GM19043 (cell line): ENCODE measurements around the gene MIA2.

Source experiments
- ATAC-seq: cut with Tn5 transposase; IDR thresholded peaks from one replicate; pipeline ENCODE4 v1.9.1; 2021; ENCODE audit warnings: low read depth; ENCODE audit not compliant: unreplicated experiment

MIA2 gene

GRCh38 chr14:39376667-39377403, 143.1 kb downstream of the MIA2 start:
- no peak for ATAC-seq

- ATAC-seq, result no peak
Observed at GRCh38 chr14:39381366-39381765, 147.7 kb downstream of the MIA2 start.

- no peak for ATAC-seq
Observed at GRCh38 chr14:39382463-39382862, 148.7 kb downstream of the MIA2 start.

- ATAC-seq, result no peak
Observed at GRCh38 chr14:39383026-39383660, 149.4 kb downstream of the MIA2 start.

- ATAC-seq, result no peak
Observed at GRCh38 chr14:39383741-39384140, 150.0 kb downstream of the MIA2 start.

GRCh38 chr14:39384177-39384576, 150.5 kb downstream of the MIA2 start:
- ATAC-seq, result no peak

GRCh38 chr14:39393289-39393688, 159.6 kb downstream of the MIA2 start:
- ATAC-seq, result no peak

- no peak for ATAC-seq
Observed at GRCh38 chr14:39395555-39396254, 162.0 kb downstream of the MIA2 start.

- ATAC-seq, result no peak
Observed at GRCh38 chr14:39396448-39396847, 162.7 kb downstream of the MIA2 start.

- no peak for ATAC-seq
Observed at GRCh38 chr14:39398382-39398781, 164.7 kb downstream of the MIA2 start.

- ATAC-seq, result no peak
Observed at GRCh38 chr14:39406560-39406959, 172.8 kb downstream of the MIA2 start.

GRCh38 chr14:39416072-39416471, 182.4 kb downstream of the MIA2 start:
- no peak for ATAC-seq

- no peak for ATAC-seq
Observed at GRCh38 chr14:39417014-39417413, 183.3 kb downstream of the MIA2 start.

GRCh38 chr14:39419272-39419671, 185.6 kb downstream of the MIA2 start:
- no peak for ATAC-seq

- ATAC-seq, result no peak
Observed at GRCh38 chr14:39422243-39422642, 188.5 kb downstream of the MIA2 start.

GRCh38 chr14:39423793-39424192, 190.1 kb downstream of the MIA2 start:
- ATAC-seq, result no peak

- ATAC-seq, result no peak
Observed at GRCh38 chr14:39425947-39426346, 192.2 kb downstream of the MIA2 start.

- no peak for ATAC-seq
Observed at GRCh38 chr14:39426605-39427004, 192.9 kb downstream of the MIA2 start.

- ATAC-seq, result no peak
Observed at GRCh38 chr14:39428118-39428517, 194.4 kb downstream of the MIA2 start.

GRCh38 chr14:39430762-39431415, 197.2 kb downstream of the MIA2 start:
- peak; percentile 1 for ATAC-seq
